ENCODE data around the gene ARPC3.
A peak's percentile ranks its signal among the peaks of the same experiment; 100 is the strongest.
"Not testable (repeated sequence)": the region's sequence is repeated elsewhere in the genome, so short reads cannot be mapped to it uniquely, and the experiment has no call there.

Gene ARPC3

GRCh38 chr12:110449799-110450497 lies at the start of gene ARPC3:
Gene ARPC3 (minus strand): TSS chr12:110450337. CDS start chr12:110450260, 77 bp downstream.
- DNase-seq (ENCODE audit: low read depth in 2 of 2): peak; percentile 80 to 82

- DNase-seq (ENCODE audit: low read depth in 2 of 2): no peak
Measured at GRCh38 chr12:110498984-110499706, 49.0 kb upstream of the ARPC3 start.

DNA sequence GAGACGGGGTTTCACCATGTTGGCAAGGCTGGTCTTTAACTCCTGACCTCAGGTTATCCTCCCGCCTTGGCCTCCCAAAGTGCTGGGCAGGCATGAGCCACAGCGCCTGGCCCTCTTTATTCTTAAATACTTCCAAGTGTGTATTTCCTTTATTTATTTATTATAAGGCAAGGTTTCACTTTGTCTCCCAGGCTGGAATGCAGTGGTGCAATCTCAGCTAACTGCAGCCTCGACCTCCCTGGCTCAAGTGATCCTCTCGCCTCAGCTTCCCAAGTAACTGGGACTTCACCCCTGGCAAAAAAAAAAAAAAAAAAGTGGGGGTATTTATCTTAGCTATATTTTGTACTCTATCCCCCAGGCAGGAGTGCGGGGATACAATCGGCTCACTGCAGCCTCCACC lies 25.3 kb upstream of the ARPC3 start:
- DNase-seq (ENCODE audit: low read depth in 2 of 2): no peak

DNA sequence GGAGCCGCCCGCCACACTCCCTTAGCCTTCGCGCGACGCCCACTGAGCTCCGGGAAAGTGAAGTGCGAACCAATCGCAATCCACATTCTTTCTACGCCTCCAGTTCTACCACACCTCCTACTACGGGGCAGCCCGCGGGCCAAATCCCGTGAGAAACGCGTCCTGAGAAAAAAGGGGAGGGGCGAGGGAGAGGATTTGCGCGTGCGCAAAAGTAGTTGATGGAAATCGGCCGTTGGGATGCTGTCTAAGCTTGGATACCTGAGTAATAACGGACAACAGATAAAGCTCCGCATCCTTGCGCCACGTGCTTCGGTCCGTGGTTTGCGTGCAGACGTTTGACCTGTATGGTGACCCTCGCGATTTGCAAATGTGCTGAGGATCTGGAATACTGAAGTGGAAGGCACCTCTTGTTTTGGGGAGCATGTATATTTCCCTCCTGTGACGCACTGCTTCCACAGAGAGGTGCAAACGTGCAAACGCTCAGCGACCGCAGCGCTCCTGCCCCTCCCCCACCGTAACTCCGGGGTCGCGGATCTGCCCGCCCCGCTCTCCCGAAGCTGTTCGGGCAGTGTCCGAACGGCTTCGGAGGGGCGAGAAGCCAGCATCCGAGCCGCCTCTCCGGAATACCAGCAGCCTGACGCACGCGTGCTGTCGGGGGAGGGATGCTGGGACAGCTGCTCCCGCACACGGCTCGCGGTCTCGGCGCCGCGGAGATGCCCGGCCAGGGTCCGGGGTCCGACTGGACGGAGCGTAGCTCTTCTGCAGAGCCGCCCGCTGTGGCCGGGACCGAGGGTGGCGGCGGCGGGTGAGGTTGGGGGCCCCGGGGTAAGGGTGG lies 18.3 kb upstream of the ARPC3 start, which contains the start of the genes FAM216A and GPN3:
Gene FAM216A (plus strand): TSS at position 632 of the 835 bp plus-strand sequence. CDS start 31 bp downstream, at position 663.
Gene GPN3 (minus strand): TSS at position 44 of the 835 bp plus-strand sequence. CDS start 54 bp downstream, outside the sequence.
- peak; percentile 96 to 97 for DNase-seq (ENCODE audit: low read depth in 2 of 2)

DNA sequence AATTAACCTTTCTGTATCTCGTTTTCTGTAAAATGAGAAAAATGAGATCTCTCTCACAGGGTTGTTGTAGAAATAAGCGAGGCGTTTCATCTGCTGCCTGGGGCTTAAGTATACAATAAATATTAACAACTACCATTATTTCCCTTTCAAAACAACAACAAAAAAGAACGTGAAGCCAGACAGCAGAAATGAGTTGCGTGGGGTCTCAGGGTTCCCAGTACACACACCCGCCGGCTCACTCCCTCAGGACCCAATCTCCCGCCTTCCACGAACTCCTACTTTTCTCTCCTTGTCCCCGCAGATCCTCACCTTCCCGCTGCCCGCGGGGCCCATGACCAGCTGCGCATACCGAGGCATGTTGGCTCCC lies 17.7 kb upstream of the ARPC3 start:
- DNase-seq (ENCODE audit: low read depth in 2 of 2): no peak

DNA sequence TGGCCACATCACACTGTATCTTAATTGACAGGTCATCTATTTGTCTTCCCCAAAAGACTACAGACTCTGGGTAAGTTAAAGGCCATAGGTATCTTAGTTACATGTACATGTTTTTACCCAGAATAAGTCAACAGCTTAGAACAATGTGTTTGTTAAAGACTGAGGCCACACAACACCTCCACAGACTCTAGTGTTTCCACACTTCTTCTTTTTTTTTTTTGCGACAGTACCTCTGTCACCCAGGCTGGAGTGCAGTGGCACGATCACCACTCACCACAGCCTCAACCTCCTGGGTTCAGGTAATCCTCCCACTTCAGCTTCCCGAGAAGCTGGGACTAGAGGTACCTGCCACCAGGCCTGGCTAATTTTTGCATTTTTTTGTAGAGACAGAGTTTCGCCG lies 16.7 kb upstream of the ARPC3 start:
- DNase-seq (ENCODE audit: low read depth in 2 of 2): no peak

DNA sequence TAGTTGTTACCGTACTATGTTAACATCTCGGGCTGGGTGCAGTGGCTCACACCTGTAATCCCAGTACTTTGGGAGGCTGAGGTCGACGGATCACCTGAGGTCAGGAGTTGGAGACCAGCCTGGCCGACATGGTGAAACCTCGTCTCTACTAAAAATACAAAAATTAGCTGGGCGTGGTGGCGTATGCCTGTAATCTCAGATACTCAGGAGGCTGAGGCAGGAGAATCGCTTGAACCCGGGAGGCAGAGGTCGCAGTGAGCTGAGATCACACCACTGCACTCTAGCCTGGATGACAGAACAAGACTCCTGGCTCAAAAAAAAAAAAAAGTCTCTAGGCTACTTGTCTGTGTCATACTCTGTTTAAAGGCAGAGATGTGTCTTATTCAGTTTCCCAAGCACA lies 15.6 kb upstream of the ARPC3 start:
- not testable (repeated sequence) for DNase-seq (ENCODE audit: low read depth in 2 of 2)

- no peak for DNase-seq (ENCODE audit: low read depth in 2 of 2)
Measured at GRCh38 chr12:110465024-110465423, 14.9 kb upstream of the ARPC3 start.

GRCh38 chr12:110461189-110461588 lies 11.1 kb upstream of the ARPC3 start:
- not testable (repeated sequence) for DNase-seq (ENCODE audit: low read depth in 2 of 2)

GRCh38 chr12:110458756-110459155 lies 8.6 kb upstream of the ARPC3 start:
- no peak for DNase-seq (ENCODE audit: low read depth in 2 of 2)

DNA sequence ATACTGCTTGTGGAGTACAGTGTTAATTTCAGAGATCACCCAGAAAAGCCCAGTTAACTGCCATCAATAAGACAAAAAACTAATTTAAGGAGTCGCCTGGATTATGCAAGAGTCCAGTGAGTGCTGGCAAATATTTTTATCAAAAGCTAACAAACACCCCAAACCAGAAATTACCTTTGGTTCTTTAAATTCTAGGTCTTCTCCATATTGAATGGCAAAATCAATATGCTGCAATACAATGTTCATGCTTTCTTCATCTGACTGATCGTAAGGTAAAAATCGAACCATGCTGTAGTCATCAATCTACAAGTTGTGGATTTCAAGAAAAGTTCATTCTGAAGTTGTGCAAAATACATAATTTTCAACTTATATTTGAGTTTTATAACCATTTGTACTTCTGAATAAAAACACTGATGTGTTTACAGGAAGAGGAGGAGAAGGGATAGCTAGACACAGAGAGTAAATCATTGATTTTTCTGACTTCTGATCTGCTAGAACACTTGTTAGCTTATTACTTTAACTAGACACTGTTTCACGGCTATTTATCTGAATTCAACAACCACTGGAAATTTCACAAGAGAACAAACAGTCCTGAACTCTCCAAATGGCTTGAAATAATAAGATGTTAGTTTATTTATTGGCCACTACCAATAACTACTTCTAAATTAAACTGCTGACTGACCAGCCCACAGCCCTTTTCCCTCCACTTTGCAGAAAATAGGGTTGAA lies 3.6 kb upstream of the ARPC3 start:
- DNase-seq (ENCODE audit: low read depth in 2 of 2): no peak

- DNase-seq (ENCODE audit: low read depth in 2 of 2): no peak
Measured at GRCh38 chr12:110451263-110451662, 1.1 kb upstream of the ARPC3 start.

- no peak for DNase-seq (ENCODE audit: low read depth in 2 of 2)
Measured at GRCh38 chr12:110444455-110444854, 5.7 kb downstream of the ARPC3 start.

DNA sequence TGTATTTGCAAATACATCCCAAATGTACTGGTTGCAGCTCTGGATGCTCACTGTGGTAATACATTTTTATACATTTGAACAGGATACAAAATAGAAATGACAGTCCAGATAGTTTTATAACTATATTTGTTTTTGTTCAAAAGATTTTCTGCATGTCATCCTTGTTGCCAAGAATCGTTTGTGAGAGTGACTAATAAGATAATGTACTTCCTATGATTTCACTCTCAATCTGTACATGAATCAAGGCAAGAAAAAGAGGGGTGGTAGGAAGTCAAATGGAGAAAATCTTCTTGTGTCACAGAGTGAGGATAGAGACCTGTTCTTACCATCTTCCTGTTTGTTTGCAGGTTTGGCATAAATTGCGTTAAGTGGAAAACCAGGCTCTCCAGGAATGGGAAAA lies 13.9 kb downstream of the ARPC3 start:
- DNase-seq (ENCODE audit: low read depth in 2 of 2): no peak

DNA sequence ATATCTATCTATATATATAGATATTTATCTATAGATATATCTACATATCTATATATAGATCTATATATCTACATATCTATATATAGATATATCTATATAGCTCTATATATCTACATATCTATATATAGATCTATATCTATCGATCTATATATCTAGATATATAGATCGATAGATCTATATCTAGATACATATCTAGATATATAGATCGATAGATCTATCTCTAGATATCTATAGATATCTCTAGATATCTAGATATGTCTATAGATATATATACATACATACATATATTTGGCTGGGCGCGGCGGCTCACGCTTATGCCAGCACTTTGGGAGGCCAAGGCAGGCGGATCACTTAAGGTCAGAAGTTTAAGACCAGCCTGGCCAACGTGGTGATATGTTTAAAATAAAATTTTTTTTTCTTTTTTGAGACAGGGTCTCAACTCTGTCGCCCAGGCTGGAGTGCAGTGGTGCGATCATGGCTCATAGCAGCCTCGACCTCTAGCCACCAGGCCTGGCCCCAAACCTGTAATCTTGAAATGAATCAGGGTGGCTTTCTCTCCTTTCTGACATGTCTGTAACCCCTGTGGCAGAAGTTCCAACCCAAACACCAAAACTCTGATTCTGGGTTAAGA lies 18.1 kb downstream of the ARPC3 start:
- DNase-seq (ENCODE audit: low read depth in 2 of 2): no peak

GRCh38 chr12:110429676-110430075 lies 20.5 kb downstream of the ARPC3 start:
- not testable (repeated sequence) for DNase-seq (ENCODE audit: low read depth in 2 of 2)

DNA sequence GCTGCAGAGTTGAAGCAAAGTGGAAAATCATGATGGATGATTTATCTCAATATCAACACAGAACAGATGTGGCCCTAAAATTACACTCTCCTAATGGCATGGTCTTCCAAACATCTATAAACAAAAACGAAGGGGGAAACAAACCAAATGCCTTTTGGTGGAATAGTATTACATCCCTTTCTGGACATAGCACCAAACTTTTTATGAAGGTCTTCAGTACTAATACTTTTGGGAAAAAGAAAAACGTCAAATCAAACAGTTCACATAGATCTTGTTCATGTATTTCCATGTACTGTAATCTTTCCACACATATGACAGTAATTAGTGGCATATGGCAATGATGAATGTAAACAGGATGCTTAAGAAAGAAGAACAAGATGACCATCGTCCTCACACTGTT lies 23.7 kb downstream of the ARPC3 start:
- DNase-seq (ENCODE audit: low read depth in 2 of 2): no peak

- DNase-seq (ENCODE audit: low read depth in 2 of 2): no peak
Measured at GRCh38 chr12:110424237-110424636, 25.9 kb downstream of the ARPC3 start.

GRCh38 chr12:110421701-110422100 lies 28.4 kb downstream of the ARPC3 start:
- no peak for DNase-seq (ENCODE audit: low read depth in 2 of 2)

DNA sequence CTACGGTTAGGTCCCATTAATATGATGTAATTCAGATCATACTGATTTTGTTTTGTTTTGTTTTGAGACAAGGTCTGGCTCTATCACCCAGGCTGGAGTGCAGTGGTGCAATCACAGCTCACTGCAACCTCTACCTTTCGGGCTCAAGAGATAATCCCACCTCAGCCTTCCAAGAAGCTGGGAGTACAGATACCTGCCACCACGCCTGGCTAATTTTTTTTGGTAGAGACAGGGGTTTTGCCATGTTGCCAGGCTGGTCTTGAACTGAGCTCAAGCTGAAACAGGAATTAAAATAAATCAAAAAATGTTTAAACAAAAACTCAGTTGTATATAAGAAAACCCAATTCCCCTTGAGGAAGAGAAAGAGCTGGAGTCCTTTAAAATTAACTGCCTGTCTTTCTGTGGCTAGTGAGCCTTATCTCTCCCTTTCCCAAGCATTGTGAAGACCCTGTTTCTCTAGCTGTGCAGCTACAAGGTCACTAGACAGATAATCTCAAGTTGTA lies 28.9 kb downstream of the ARPC3 start:
- no peak for DNase-seq (ENCODE audit: low read depth in 2 of 2)

GRCh38 chr12:110420644-110421043 lies 29.5 kb downstream of the ARPC3 start:
- DNase-seq (ENCODE audit: low read depth in 2 of 2): not testable (repeated sequence)

Data from fibroblast of skin of left biceps (primary cell).